DOHH2 (cell line): ENCODE results near the gene KIF1A.

Experiments
- CTCF ChIP-seq: fragments of 200-600 bp; sonication (generic); IDR thresholded peaks from one replicate; pipeline ENCODE4 v1.5.1; 2014; ENCODE audit warnings: antibody characterized with exemption, mild to moderate bottlenecking, low read depth, low read length; ENCODE audit not compliant: poor library complexity, severe bottlenecking
- EZH2phosphoT487 ChIP-seq: fragments of 200-600 bp; sonication (generic); IDR thresholded peaks from 2 replicates; pipeline ENCODE4 v1.6.1; 2017; ENCODE audit warnings: borderline replicate concordance, mild to moderate bottlenecking, antibody characterized with exemption, low read length, moderate library complexity, mixed read lengths

- TF ChIP-seq CTCF (no peak), EZH2phosphoT487 (no peak)
Observed at GRCh38 chr2:240839152-240840143, 19.4 kb upstream of the KIF1A start.
